Gastroesophageal sphincter (tissue), 3 donors: Measurements from ENCODE around the gene LARGE1.

ENCODE experiments used
- CTCF ChIP-seq, 4 experiments: fragments of 200-600 bp in 2 of 4; fragments of 450-650 bp in 2 of 4; sonication (generic) in 1 of 4; IDR thresholded peaks; one replicate each; pipeline ENCODE4 v1.5.1; 2017 to 2019; ENCODE audit warnings: antibody characterized with exemption in 4 of 4, mild to moderate bottlenecking in 2 of 4, moderate library complexity in 2 of 4
- POLR2A ChIP-seq, 2 donors: fragments of 450-650 bp; IDR thresholded peaks; one replicate each; pipeline ENCODE4 v1.6.1; 2017; ENCODE audit warnings: antibody characterized with exemption in 2 of 2, mild to moderate bottlenecking in 2 of 2, moderate library complexity in 1 of 2
- POLR2AphosphoS5 ChIP-seq: sonication (generic); formaldehyde crosslinking; IDR thresholded peaks from one replicate; pipeline ENCODE4 v1.6.1; 2017; ENCODE audit warnings: antibody characterized with exemption

- no peak for TF ChIP-seq CTCF (IDR thresholded peaks at IDR 0.05)
- TF ChIP-seq POLR2A (IDR thresholded peaks at IDR 0.05), result no peak
- no peak for TF ChIP-seq POLR2AphosphoS5
Observed at GRCh38 chr22:33859311-33859710, 61.0 kb downstream of the LARGE1 start.
